KMS-11 (cell line): Measurements from ENCODE around the gene SPRYD3.
"Not testable (repeated sequence)": the region's sequence is repeated elsewhere in the genome, so short reads cannot be mapped to it uniquely, and the experiment has no call there.

Experiments used
- H2AFZ ChIP-seq: fragments of 200-600 bp; sonication (generic); 2 replicates; pipeline ENCODE4 v1.6.1; 2016; ENCODE audit warnings: antibody characterized with exemption, mixed run types, low read depth
- H3K27ac ChIP-seq: fragments of 200-600 bp; sonication (generic); 2 replicates; pipeline ENCODE4 v1.6.1; 2016; ENCODE audit warnings: mild to moderate bottlenecking, mixed run types
- H3K27me3 ChIP-seq: fragments of 200-600 bp; sonication (generic); 2 replicates; pipeline ENCODE4 v1.6.1; 2017; ENCODE audit warnings: mild to moderate bottlenecking, low read depth, mixed run types, moderate library complexity; ENCODE audit not compliant: insufficient read depth
- H3K36me3 ChIP-seq: fragments of 200-600 bp; sonication (generic); 2 replicates; pipeline ENCODE4 v1.6.1; 2017; ENCODE audit warnings: mild to moderate bottlenecking, mixed run types; ENCODE audit not compliant: insufficient read depth
- H3K4me1 ChIP-seq: fragments of 200-600 bp; sonication (generic); 2 replicates; pipeline ENCODE4 v1.6.1; 2016; ENCODE audit warnings: mild to moderate bottlenecking, low read depth, mixed run types; ENCODE audit not compliant: poor library complexity, severe bottlenecking
- H3K4me2 ChIP-seq: fragments of 200-600 bp; sonication (generic); 2 replicates; pipeline ENCODE4 v1.7.0; 2016; ENCODE audit warnings: mild to moderate bottlenecking, mixed run types
- H3K4me3 ChIP-seq: fragments of 200-600 bp; sonication (generic); IDR thresholded peaks from 2 replicates; pipeline ENCODE4 v1.6.1; 2017; ENCODE audit warnings: low read depth, low read length, mixed read lengths; ENCODE audit not compliant: insufficient read depth
- H3K79me2 ChIP-seq: fragments of 200-600 bp; sonication (generic); 2 replicates; pipeline ENCODE4 v1.6.1; 2016; ENCODE audit warnings: low read depth, mixed run types; ENCODE audit not compliant: insufficient read depth
- H3K9ac ChIP-seq: fragments of 200-600 bp; sonication (generic); 2 replicates; pipeline ENCODE4 v1.6.1; 2016; ENCODE audit warnings: mild to moderate bottlenecking, mixed run types
- H4K20me1 ChIP-seq: fragments of 200-600 bp; sonication (generic); 2 replicates; pipeline ENCODE4 v1.6.1; 2016; ENCODE audit warnings: mild to moderate bottlenecking, mixed run types; ENCODE audit not compliant: insufficient read depth
- TF ChIP-seq, protein P1 (sequence below): fragments of 200-600 bp; sonication (generic); conservative IDR thresholded peaks from 2 replicates; pipeline ENCODE4 v1.6.1; 2017; ENCODE audit warnings: low read depth, mild to moderate bottlenecking, antibody characterized with exemption, low read length, moderate library complexity, mixed read lengths

SPRYD3 gene

DNA sequence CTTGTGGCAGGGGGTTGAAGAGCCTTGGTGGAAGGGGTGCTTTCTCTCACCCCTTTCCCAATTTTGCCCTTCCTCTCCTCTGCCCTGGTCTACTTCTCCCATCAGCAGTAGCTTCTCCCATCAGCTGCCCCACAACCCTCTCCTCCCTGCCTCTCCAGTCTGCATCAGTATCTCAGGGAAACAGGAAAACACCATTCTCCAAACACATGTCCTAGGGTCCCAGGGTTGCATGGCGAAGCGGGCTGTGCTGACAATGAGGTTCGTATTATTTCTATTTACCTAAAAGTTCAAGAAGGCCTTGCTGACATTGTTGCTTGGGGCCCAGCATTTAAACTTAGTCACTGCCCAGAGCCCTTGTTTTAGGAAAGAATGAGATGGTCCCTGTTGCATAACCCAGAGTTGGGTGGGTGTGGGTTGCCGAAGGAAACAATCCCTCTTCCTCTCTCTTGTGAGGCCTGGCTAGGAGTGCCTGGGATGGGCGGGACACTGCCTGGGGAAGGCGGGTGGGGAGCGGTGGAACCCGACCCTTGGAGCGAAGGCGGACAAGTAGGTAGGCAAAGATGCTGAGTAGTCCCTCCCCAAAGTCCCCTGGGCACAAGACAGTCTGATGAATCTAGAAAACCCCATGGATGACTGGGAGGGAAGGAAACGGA lies 17.0 kb upstream of the SPRYD3 start:
- Histone ChIP-seq H3K79me2 (no peaks in the 10 kb centered on the region), H3K4me2 (no peak overlapping the region), H3K27ac (no peak overlapping the region), H3K9ac (no peak overlapping the region), H3K36me3 (no peaks in the 10 kb centered on the region), H3K4me3 (no peak overlapping the region), H3K4me1 (peaks cover 21% of the 10 kb centered on the region), H2AFZ (no peak overlapping the region), H3K27me3 (peaks cover 6% of the 10 kb centered on the region), H4K20me1 (no peaks in the 10 kb centered on the region)
- TF ChIP-seq, protein P1, sequence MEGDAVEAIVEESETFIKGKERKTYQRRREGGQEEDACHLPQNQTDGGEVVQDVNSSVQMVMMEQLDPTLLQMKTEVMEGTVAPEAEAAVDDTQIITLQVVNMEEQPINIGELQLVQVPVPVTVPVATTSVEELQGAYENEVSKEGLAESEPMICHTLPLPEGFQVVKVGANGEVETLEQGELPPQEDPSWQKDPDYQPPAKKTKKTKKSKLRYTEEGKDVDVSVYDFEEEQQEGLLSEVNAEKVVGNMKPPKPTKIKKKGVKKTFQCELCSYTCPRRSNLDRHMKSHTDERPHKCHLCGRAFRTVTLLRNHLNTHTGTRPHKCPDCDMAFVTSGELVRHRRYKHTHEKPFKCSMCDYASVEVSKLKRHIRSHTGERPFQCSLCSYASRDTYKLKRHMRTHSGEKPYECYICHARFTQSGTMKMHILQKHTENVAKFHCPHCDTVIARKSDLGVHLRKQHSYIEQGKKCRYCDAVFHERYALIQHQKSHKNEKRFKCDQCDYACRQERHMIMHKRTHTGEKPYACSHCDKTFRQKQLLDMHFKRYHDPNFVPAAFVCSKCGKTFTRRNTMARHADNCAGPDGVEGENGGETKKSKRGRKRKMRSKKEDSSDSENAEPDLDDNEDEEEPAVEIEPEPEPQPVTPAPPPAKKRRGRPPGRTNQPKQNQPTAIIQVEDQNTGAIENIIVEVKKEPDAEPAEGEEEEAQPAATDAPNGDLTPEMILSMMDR: no peak

DNA sequence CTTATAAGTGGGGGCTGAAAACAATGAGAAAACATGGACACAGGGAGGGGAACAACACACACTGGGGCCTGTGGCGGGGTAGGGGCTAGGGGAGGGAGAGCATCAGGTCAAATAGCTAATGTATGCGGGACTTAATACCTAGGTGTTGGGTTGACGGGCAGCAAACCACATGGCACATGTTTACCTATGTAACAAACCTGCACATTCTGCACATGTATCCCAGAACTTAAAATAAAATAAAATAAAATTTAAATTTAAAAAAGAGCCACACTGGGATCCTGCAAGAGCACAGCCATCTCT lies 16.4 kb upstream of the SPRYD3 start:
- H3K4me1 ChIP-seq: peaks cover 21% of the 10 kb centered on the region
- H3K27me3 ChIP-seq, H3K9ac ChIP-seq, H3K27ac ChIP-seq, H4K20me1 ChIP-seq, H3K4me2 ChIP-seq, H3K79me2 ChIP-seq, H3K36me3 ChIP-seq, H2AFZ ChIP-seq, H3K4me3 ChIP-seq: not testable (repeated sequence)

- H3K27ac ChIP-seq, H3K27me3 ChIP-seq, H3K4me2 ChIP-seq, H2AFZ ChIP-seq, H3K4me3 ChIP-seq, H3K79me2 ChIP-seq, H4K20me1 ChIP-seq, H3K36me3 ChIP-seq, H3K9ac ChIP-seq: not testable (repeated sequence)
- H3K4me1 ChIP-seq: peaks cover 21% of the 10 kb centered on the region
Measured at GRCh38 chr12:53094796-53095595, 15.8 kb upstream of the SPRYD3 start.

DNA sequence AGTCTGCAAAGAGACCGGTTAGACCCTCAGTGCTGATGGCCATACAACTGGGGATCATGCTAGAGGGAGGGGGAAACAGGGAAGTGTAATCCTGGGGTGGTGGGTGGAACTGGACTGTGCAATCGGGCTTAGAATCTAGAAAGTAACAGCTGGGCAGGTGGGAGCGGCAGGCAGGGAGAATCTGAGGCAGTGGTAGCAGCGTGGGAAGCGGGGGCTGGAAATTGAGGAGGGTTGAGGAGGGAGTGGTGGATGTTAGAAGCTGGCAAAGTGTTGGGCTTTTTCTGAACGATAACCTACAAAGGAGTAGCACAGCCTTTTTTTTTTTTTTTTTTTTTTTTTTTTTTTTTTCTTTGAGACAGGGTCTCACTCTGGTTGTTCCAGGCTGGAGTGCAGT lies 15.2 kb upstream of the SPRYD3 start:
- Histone ChIP-seq H3K79me2 (no peaks in the 10 kb centered on the region), H2AFZ (no peak overlapping the region), H3K4me3 (no peak overlapping the region), H3K36me3 (no peaks in the 10 kb centered on the region), H4K20me1 (no peaks in the 10 kb centered on the region), H3K27ac (no peak overlapping the region), H3K4me1 (peaks cover 20% of the 10 kb centered on the region), H3K27me3 (peaks cover 6% of the 10 kb centered on the region), H3K9ac (no peak overlapping the region), H3K4me2 (no peak overlapping the region)
- TF ChIP-seq, protein P1: no peak

DNA sequence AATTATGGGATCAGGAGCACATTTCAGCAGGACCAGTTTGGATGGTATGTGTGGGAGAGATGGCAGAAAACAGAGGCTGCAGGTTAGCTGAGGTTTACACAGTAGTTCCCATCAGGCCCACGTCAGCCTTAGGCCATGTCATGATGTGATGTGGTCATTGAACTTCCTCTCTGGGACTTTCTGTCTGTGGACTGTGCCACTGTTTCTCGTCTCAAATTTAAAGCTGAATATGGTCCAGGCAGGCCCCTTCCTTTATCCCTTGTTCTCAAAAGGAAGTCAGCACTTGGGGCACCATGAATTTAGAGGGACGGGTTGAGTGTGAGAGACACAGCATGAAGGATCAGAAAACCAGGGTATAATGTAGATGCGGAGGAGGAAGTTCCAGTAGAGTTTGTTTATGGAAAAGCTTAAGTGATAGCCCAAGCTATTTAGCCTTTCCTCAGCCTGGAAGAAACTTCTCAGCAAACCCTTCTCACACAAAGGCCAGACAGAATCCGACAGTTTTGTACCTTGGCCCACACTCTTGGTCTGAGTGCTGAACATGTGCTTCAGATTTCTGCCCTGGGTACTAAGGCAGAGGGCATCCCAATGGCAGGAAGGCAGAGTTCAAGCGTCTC lies 14.7 kb upstream of the SPRYD3 start:
- Histone ChIP-seq H2AFZ (no peak overlapping the region), H3K79me2 (no peaks in the 10 kb centered on the region), H4K20me1 (no peaks in the 10 kb centered on the region), H3K27ac (no peak overlapping the region), H3K4me3 (no peak overlapping the region), H3K4me2 (no peak overlapping the region), H3K4me1 (peaks cover 15% of the 10 kb centered on the region), H3K27me3 (peaks cover 6% of the 10 kb centered on the region), H3K36me3 (no peaks in the 10 kb centered on the region), H3K9ac (no peak overlapping the region)
- TF ChIP-seq, protein P1: no peak
